HepG2 (cell line): ENCODE data around the gene BIRC3. TPM values are rescaled to one million over a fixed set of nuclear protein-coding genes. Genes with fewer than 3 reads are reported as not detected.

Experiments used
- ATF1 ChIP-seq: IDR thresholded peaks from 2 replicates; pipeline ENCODE4 v1.6.1; 2016; ENCODE audit warnings: mild to moderate bottlenecking, control low read depth
- CREB3 ChIP-seq: sonication (generic); formaldehyde crosslinking; IDR thresholded peaks from 2 replicates; pipeline ENCODE4 v1.5.0; 2020; ENCODE audit warnings: missing genetic modification reagents
- HNF4A ChIP-seq: sonication (generic); formaldehyde crosslinking; IDR thresholded peaks from 2 replicates; pipeline ENCODE4 v1.4.0; 2020; ENCODE audit warnings: missing genetic modification reagents
- JARID2 ChIP-seq: sonication (generic); formaldehyde crosslinking; IDR thresholded peaks from 2 replicates; pipeline ENCODE4 v1.8.1; 2023; ENCODE audit warnings: missing genetic modification reagents, inconsistent platforms; ENCODE audit not compliant: insufficient replicate concordance
- KDM1A ChIP-seq: IDR thresholded peaks from 2 replicates; pipeline ENCODE4 v1.6.1; 2016; ENCODE audit warnings: missing compliant biosample characterization
- KLF13 ChIP-seq: sonication (generic); formaldehyde crosslinking; IDR thresholded peaks from 2 replicates; pipeline ENCODE4 v1.4.0; 2020; ENCODE audit warnings: mild to moderate bottlenecking, missing genetic modification reagents
- MED13 ChIP-seq: sonication (generic); formaldehyde crosslinking; IDR thresholded peaks from 2 replicates; pipeline ENCODE4 v1.5.0; 2020; ENCODE audit warnings: missing genetic modification reagents
- MTF2 ChIP-seq: sonication (generic); formaldehyde crosslinking; IDR thresholded peaks from 2 replicates; pipeline ENCODE4 v1.5.0; 2020; ENCODE audit warnings: missing genetic modification reagents, borderline replicate concordance
- MXD4 ChIP-seq: IDR thresholded peaks from 2 replicates; pipeline ENCODE4 v1.6.1; 2016; ENCODE audit warnings: mild to moderate bottlenecking, missing biosample characterization, missing genetic modification reagents
- NFIB ChIP-seq: sonication (generic); formaldehyde crosslinking; IDR thresholded peaks from 2 replicates; pipeline ENCODE4 v1.9.0; 2021; ENCODE audit warnings: missing genetic modification reagents, mild to moderate bottlenecking, borderline replicate concordance
- PHF8 ChIP-seq: sonication (generic); formaldehyde crosslinking; IDR thresholded peaks from 2 replicates; pipeline ENCODE4 v1.5.0; 2020; ENCODE audit warnings: missing genetic modification reagents
- PRMT3 ChIP-seq: sonication (generic); formaldehyde crosslinking; IDR thresholded peaks from 2 replicates; pipeline ENCODE4 v1.8.1; 2022; ENCODE audit warnings: low read depth, mild to moderate bottlenecking, moderate library complexity, missing genetic modification reagents, borderline replicate concordance
- RBM39 ChIP-seq: fragments of 200-400 bp; formaldehyde crosslinking; IDR thresholded peaks from one replicate; pipeline ENCODE4 v1.6.1; 2018; ENCODE audit warnings: antibody characterized with exemption, mild to moderate bottlenecking, low read depth, low read length; ENCODE audit not compliant: poor library complexity, severe bottlenecking
- SMARCE1 ChIP-seq: fragments of 450-650 bp; IDR thresholded peaks from 2 replicates; pipeline ENCODE4 v1.6.1; 2017; ENCODE audit warnings: borderline replicate concordance
- SMYD3 ChIP-seq: sonication (generic); formaldehyde crosslinking; IDR thresholded peaks from 2 replicates; pipeline ENCODE4 v1.8.1; 2023; ENCODE audit warnings: mild to moderate bottlenecking, missing genetic modification reagents
- SNAPC2 ChIP-seq: sonication (generic); formaldehyde crosslinking; IDR thresholded peaks from 2 replicates; pipeline ENCODE4 v1.8.1; 2022; ENCODE audit warnings: mild to moderate bottlenecking, missing genetic modification reagents
- ZFP90 ChIP-seq: sonication (generic); formaldehyde crosslinking; IDR thresholded peaks from 2 replicates; pipeline ENCODE4 v1.8.0; 2022; ENCODE audit warnings: missing genetic modification reagents, mild to moderate bottlenecking, inconsistent platforms, borderline replicate concordance
- ZMYM3 ChIP-seq: sonication (generic); formaldehyde crosslinking; IDR thresholded peaks from 2 replicates; pipeline ENCODE4 v1.5.1; 2020; ENCODE audit warnings: mild to moderate bottlenecking, missing genetic modification reagents
- ZNF20 ChIP-seq: sonication (generic); formaldehyde crosslinking; IDR thresholded peaks from 2 replicates; pipeline ENCODE4 v1.4.0; 2020; ENCODE audit warnings: mild to moderate bottlenecking, moderate library complexity, missing genetic modification reagents
- ZNF44 ChIP-seq: sonication (generic); formaldehyde crosslinking; IDR thresholded peaks from 2 replicates; pipeline ENCODE4 v1.5.1; 2020; ENCODE audit warnings: mild to moderate bottlenecking, missing genetic modification reagents
- ZNF639 ChIP-seq: conservative IDR thresholded peaks from 2 replicates; pipeline ENCODE4 v1.6.1; 2018; ENCODE audit warnings: missing genetic modification reagents
- polyA plus RNA-seq, 8 experiments: library from polyadenylated mRNA; depleted of rRNA in 3 of 8; stranded (reverse) in 7 of 8; unstranded in 1 of 8; fragments of >200 nt; fragmentation: Illumina TruSeq in 4 of 8; extraction: Trizol in 4 of 8; gene quantifications; 2 replicates each; pipeline versions ENCODE4 v1.2.1 to v1.2.3, GENCODE V29; 2011 to 2016; ENCODE audit warnings: low read depth in 4 of 8, missing spikeins in 1 of 8, mixed read lengths in 1 of 8; ENCODE audit not compliant: insufficient read depth in 1 of 8
- total RNA-seq, 5 experiments: library from RNA; depleted of rRNA; stranded (reverse); fragments of >200 nt; fragmentation: Illumina TruSeq; extraction: Trizol; gene quantifications; 2 replicates each; pipeline ENCODE4 v1.2.3, GENCODE V29; 2016; ENCODE audit warnings: low read depth in 1 of 5
- TF ChIP-seq, protein P1 (sequence below): sonication (generic); formaldehyde crosslinking; conservative IDR thresholded peaks from 2 replicates; pipeline ENCODE4 v1.8.0; 2022; ENCODE audit warnings: mild to moderate bottlenecking, moderate library complexity, missing genetic modification reagents
- TF ChIP-seq, protein P2 (sequence below): IDR thresholded peaks from 2 replicates; pipeline ENCODE4 v1.6.1; 2016; ENCODE audit warnings: mild to moderate bottlenecking, missing biosample characterization, missing genetic modification reagents
- TF ChIP-seq, protein P3 (sequence below): IDR thresholded peaks from 2 replicates; pipeline ENCODE4 v1.6.1; 2016; ENCODE audit warnings: mild to moderate bottlenecking

The BIRC3 gene
- total and polyA plus RNA-seq, 2 of the 13 experiments (the other 11 are each of a cell fraction or from before 2014, with no cell fraction given) = 0.41 to 4.2 TPM

DNA sequence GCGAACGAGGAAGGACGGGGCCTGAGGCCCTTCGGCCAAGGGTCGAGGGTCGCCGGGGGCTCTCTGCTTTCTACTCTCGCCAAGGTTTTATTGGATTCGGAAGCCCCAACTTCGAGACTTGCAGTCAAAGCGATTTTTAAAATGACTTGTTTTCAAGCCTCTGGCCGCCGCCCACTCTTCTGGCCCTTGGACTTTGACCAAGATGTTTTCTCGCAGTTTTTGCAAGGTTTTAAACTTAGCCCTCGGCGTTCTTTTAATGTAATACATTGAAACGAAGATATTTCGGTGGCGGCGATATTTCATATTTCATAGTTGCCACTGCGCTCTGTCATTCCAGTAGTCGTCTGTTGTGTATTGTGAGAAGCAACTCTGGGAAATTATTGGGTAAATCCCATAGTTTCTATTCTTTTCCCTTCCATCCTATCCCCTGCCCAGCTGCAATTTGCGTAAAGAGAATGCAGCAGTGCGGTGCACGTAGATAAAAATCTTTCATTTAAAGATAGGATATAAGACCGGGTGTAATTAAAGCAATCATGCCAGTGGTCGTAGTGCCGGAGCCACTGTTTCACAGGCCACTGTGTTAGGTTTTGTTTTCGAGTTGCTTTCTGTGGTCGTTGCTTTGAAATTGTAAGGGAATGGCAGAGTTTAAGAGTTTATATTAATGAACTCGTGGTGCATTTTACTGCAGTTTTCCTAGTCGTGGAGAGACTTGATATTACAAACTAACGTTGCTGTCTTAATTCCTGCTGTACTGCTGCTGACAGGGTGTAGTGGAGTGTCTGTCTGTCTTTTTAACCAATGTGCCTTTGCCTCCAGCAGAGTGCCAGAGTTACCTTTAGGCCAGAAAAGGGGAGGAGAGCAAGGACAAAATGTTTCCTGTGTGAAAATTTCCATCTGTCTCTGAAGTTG is 30.4 kb downstream of the BIRC3 start (continued):
- TF ChIP-seq, protein P1, sequence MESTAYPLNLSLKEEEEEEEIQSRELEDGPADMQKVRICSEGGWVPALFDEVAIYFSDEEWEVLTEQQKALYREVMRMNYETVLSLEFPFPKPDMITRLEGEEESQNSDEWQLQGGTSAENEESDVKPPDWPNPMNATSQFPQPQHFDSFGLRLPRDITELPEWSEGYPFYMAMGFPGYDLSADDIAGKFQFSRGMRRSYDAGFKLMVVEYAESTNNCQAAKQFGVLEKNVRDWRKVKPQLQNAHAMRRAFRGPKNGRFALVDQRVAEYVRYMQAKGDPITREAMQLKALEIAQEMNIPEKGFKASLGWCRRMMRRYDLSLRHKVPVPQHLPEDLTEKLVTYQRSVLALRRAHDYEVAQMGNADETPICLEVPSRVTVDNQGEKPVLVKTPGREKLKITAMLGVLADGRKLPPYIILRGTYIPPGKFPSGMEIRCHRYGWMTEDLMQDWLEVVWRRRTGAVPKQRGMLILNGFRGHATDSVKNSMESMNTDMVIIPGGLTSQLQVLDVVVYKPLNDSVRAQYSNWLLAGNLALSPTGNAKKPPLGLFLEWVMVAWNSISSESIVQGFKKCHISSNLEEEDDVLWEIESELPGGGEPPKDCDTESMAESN (CRISPR knock-in tag) = no peak
- TF ChIP-seq SMARCE1 = no peak
- TF ChIP-seq JARID2 (CRISPR knock-in tag) = no peak
- 0 out of 2 replicates have a peak, but pooled peaks have one; percentile 12 for TF ChIP-seq MED13 (CRISPR knock-in tag)
- 0 out of 2 replicates have a peak, but pooled peaks have one; percentile 21 for TF ChIP-seq PRMT3 (CRISPR knock-in tag)
- no peak for TF ChIP-seq MXD4 (CRISPR knock-in tag)
- TF ChIP-seq, protein P2, sequence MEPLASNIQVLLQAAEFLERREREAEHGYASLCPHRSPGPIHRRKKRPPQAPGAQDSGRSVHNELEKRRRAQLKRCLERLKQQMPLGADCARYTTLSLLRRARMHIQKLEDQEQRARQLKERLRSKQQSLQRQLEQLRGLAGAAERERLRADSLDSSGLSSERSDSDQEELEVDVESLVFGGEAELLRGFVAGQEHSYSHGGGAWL = 0 out of 2 replicates have a peak, but pooled peaks have one; percentile 14
- peak; percentile 18 for TF ChIP-seq HNF4A
- TF ChIP-seq ZFP90 (CRISPR knock-in tag) = 0 out of 2 replicates have a peak, but pooled peaks have one; percentile 7
- TF ChIP-seq SNAPC2 (CRISPR knock-in tag) = no peak
- no peak for TF ChIP-seq ZNF44
- no peak for TF ChIP-seq MTF2 (CRISPR knock-in tag)
- TF ChIP-seq NFIB (CRISPR knock-in tag) = no peak
- no peak for TF ChIP-seq KDM1A (CRISPR knock-in tag)
- TF ChIP-seq RBM39 = peak; percentile 17
- TF ChIP-seq, protein P3, sequence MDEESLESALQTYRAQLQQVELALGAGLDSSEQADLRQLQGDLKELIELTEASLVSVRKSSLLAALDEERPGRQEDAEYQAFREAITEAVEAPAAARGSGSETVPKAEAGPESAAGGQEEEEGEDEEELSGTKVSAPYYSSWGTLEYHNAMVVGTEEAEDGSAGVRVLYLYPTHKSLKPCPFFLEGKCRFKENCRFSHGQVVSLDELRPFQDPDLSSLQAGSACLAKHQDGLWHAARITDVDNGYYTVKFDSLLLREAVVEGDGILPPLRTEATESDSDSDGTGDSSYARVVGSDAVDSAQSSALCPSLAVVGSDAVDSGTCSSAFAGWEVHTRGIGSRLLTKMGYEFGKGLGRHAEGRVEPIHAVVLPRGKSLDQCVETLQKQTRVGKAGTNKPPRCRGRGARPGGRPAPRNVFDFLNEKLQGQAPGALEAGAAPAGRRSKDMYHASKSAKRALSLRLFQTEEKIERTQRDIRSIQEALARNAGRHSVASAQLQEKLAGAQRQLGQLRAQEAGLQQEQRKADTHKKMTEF (CRISPR knock-in tag) = peak; percentile 59; the same call in 1 of the 2 replicates
- TF ChIP-seq CREB3 = 0 out of 2 replicates have a peak, but pooled peaks have one; percentile 10
- no peak for TF ChIP-seq KLF13 (CRISPR knock-in tag)
- no peak for TF ChIP-seq ZMYM3
- no peak for TF ChIP-seq ZNF639 (CRISPR knock-in tag)
- no peak for TF ChIP-seq ATF1 (CRISPR knock-in tag)
- TF ChIP-seq ZNF20 (CRISPR knock-in tag) = no peak
- peak; percentile 17 for TF ChIP-seq PHF8 (CRISPR knock-in tag)
- TF ChIP-seq SMYD3 (CRISPR knock-in tag) = 0 out of 2 replicates have a peak, but pooled peaks have one; percentile 74
